CD4-positive, alpha-beta T cell treated with Interferon gamma for 1 hour (primary cell): ENCODE measurements around the gene PLCH2.
A peak's percentile ranks its signal among the peaks of the same experiment; 100 is the strongest.

ENCODE experiments used
- DNase-seq: peaks from one replicate; pipeline ENCODE4 v3.0.0-alpha.2; 2020

The PLCH2 gene

GRCh38 chr1:2480236-2480985 is 4.3 kb downstream of the PLCH2 start:
- DNase-seq, result no peak

- DNase-seq, result no peak
These were observed 4.9 kb downstream of the PLCH2 start for GRCh38 chr1:2480986-2481364.

DNA sequence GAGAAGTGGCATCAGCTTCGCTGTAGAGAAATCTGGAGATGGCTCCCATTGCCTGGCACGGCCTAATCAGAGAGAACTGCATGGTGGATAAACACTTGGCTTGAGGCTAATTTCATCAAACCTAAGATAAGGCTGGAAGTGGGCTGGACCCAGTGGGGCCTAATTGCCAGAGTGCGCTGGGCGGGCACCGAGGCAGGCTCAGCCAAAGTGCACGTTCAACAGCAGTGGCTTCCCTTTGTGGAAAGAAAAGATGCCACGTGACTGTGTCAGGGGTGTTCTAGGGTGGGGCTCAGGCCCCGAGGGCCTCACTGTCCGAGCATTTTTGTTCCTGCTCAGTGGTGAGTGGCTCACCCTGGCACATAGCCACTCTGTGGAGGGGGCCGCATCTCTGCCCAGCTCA is 5.8 kb downstream of the PLCH2 start:
- no peak for DNase-seq

GRCh38 chr1:2482588-2482987 is 6.5 kb downstream of the PLCH2 start:
- no peak for DNase-seq

GRCh38 chr1:2483026-2483425 is 6.9 kb downstream of the PLCH2 start:
- no peak for DNase-seq

DNA sequence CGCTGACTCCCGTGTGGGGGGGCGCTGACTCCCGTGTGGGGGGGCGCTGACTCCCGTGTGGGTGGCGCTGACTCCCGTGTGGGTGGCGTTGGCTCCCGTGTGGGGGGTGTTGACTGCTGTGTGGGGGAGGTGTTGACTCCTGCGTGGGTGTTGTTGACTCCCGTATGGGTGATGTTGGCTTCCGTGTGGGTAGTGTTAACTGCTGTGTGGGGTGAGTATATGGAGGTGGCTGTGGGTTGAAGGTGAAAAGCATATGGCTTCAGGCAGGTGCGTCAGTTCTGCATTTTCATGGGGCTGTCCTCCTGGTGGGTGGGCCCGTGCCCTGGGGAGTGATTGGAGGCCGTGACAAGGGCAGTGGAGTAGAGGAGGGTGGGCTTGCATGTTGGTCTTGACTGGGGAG is 7.9 kb downstream of the PLCH2 start:
- DNase-seq, result no peak

GRCh38 chr1:2486041-2486440 is 10.0 kb downstream of the PLCH2 start:
- no peak for DNase-seq

GRCh38 chr1:2486558-2486957 is 10.5 kb downstream of the PLCH2 start:
- no peak for DNase-seq

GRCh38 chr1:2488688-2489087 is 12.6 kb downstream of the PLCH2 start:
- no peak for DNase-seq

- DNase-seq, result no peak
These were observed 13.5 kb downstream of the PLCH2 start for GRCh38 chr1:2489615-2490014.

DNA sequence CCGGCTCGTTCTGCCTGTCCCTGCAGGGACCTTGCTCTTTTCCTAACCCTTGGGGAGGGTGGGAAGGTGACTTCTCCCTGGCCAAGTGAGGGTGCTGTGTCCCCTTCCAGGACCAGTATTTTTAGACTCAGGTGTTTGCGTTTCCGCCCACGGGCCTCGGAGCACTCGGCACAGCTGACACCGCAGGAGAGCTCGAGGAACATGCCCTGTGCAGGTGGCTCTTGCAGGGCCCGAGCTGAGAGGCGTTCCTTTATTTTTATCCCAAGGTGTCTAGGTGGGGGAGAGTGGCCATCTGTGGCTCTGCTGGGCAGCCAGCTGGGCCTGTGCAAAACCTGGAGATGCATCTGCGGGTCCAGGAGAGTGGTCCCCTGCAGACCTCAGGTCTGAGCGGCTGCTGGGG is 16.0 kb downstream of the PLCH2 start:
- no peak for DNase-seq

GRCh38 chr1:2493218-2493617 is 17.1 kb downstream of the PLCH2 start:
- DNase-seq, result no peak

DNA sequence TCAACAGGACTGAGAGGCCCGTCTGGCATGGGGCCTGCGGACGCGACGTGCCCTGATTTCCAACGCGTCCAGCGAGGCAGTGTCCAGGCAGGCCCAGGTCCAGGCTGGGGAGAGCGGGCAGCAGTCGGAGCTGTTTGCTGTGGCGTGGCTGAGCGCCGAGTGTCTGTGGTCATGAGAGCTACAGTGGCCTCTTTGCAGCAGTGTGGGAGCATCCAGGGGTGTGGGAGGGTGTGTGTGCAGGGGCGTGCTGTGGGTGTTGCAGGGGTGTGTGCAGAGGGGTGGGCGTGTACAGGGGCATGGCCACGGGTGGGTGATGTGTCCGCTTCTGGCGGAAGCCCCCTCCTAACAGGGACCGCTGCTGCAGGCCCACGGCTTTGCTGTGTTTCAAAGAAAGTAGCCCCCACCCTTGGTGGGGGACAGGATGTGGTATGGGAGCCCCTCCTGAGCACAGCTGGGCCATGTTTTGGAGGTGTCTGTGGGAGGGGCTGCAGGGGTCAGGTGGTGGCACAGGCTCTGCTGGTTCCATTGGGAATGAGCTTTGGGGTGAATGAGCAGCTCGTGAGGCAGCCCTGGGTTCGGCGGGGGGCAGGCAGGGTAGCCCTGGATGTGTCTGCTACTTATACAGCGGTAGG is 17.7 kb downstream of the PLCH2 start:
- no peak for DNase-seq

GRCh38 chr1:2494323-2494693 is 18.2 kb downstream of the PLCH2 start:
- no peak for DNase-seq

DNA sequence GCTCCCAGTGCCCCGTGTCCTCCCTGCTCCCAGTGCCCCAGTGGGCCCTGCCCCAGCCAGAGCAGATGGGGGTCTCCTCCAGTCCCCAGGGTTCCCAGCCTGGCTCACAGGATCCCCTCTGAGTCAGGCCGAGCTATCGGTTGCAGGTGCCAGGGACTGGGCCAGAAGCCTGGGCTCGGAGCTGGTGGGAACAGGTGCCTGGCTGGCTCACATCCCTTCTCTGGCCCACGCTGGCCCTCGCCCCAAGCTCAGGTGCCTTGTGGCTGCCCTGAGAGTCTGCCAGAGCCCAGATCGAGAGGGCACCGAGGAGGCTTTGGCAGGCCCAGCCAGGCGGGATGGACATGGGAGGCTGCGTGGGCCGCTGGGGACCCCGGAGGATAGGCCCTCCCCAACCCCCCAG is 18.9 kb downstream of the PLCH2 start:
- DNase-seq, result no peak

- no peak for DNase-seq
These were observed 19.5 kb downstream of the PLCH2 start for GRCh38 chr1:2495546-2495945.

GRCh38 chr1:2496087-2496622 is 20.1 kb downstream of the PLCH2 start:
- peak; percentile 65 for DNase-seq

DNA sequence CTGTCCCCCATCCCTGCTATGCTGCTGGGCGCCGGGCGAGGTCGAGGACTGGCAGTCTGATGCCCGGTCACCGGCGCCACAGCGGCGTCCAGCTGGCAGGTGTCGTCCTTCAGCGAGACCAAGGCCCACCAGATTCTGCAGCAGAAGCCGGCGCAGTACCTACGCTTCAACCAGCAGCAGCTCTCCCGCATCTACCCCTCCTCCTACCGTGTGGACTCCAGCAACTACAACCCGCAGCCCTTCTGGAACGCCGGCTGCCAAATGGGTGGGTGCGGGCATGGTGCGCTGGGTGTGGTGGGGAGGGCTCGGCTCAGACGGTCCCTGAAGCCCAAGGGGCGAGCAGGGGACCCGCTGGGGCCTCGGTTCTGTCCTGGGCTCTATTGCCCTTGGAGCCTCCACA is 20.7 kb downstream of the PLCH2 start:
- no peak for DNase-seq

DNA sequence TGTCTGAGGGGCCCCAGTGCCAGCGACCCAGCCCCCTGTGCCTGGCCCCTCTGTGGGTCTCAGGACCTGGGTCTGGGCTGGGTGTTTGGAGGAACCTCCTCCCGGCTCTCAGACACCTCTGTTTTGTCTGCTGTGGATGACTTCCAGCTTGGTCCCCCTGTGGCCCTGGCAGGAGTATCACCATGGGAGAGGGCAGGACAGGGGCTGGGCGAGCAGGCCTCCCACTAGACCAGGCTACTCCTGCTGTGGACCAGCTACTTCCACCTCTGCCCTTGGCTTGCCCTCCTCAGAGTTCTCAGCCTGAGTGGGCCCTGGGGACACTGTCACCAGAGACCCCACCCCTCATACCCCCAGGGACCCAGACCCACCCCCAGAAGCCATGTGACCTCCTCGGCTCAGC is 21.8 kb downstream of the PLCH2 start:
- DNase-seq, result no peak

- DNase-seq, result no peak
These were observed 22.6 kb downstream of the PLCH2 start for GRCh38 chr1:2498648-2499047.

DNA sequence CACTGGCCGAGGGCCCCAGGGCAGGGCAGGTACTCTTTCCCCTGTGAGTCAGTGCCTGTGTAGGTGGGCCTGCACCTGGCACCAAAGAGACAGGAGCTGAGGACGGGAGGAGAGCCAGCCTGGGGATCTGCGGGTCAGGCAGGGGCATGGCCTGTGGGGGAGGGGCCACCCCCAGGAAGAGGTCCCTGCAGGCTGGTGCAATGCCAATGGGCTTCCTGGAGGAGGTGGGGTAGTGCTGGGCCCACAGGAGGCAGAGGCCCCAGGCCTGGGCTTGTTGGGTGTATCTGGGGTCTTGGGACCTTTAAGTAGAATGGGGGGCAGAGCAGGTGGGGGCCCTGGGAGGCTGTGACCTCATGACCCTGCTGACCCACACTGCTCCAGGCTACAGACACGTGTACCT is 23.2 kb downstream of the PLCH2 start:
- DNase-seq, result no peak

DNA sequence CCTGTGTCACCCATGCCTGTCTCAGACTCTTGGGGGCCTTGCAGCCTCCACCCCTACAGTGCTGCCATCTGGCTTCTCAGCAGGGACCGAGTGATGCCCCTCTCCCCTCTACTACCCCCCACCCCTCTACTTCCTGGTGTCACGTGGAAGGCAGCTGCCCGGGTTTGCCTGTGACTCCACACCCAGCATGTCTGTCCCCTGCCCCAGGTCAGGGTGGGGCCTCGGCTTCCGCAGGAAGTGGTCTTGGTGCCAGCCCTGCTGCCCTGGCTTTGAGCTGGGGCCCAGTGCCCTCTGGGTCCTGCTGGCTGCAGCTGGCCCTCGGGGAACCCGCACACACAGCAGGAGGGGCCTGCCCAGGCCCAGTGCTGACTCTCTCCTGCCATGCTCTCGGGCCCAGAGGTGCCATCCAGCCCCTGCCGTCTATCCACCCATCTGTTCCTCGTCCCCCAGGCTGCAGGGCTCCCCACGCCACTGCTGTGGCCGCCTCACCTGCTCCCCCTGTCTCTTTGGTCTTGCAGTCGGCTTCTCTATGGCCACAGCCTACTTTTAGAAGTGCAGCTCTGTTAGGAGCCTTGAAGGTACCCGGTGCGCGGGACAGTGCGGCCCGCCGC is 24.0 kb downstream of the PLCH2 start:
- peak; percentile 29 for DNase-seq

- DNase-seq, result no peak
These were observed 25.1 kb downstream of the PLCH2 start for GRCh38 chr1:2501041-2501819.

- DNase-seq, result no peak
These were observed 25.7 kb downstream of the PLCH2 start for GRCh38 chr1:2501820-2502119.
